ENCODE measurements around the gene OR4D1. TPM values are rescaled to one million over a fixed set of nuclear protein-coding genes. Genes with fewer than 3 reads are reported as not detected.

Gene OR4D1
- total and polyA plus RNA-seq, 9 of the 15 experiments (the other 6 are each of a cell fraction or from before 2014, with no cell fraction given) = not detected

DNA sequence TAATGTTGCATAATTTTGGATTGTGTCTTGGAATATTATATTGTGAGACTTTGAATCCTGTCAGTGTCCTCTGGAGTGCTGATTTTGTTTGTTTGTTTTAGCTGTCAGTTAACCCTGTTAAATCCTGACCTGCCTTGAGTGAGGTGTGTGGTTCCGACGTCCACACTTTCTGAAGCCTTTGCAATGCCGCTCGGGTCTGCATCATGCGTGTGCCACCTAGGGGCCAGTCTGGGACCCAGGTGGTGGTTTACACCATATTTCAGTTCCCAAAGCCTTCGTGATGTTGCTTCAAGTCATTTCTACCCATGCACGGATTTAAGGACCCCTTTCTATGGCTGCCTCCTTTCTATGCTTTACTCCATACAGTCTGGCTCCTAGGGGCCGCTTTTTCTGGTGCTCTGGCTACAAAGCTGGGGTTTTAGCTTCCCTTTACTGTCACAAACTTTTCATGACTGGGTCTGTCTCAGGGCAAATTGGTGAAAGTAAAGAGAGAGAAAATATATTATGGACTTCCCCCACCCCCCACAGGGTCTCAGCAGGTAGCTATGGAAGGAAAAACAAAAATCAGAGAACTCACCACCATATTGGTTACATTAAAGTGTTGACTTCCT is 11.4 kb upstream of the OR4D1 start:
- intact Hi-C loops (cut with micrococcal nuclease) = no loop called here
- Histone ChIP-seq H3K9me1 (ENCODE audit: control insufficient read depth, insufficient read depth, low read length) (no peaks in the 10 kb centered on the region), H4K20me1 (replicated peaks; ENCODE audit: control insufficient read depth, insufficient read depth, low read length) (no peaks in the 10 kb centered on the region), H3K4me3 (no peak overlapping the region), H2AFZ (ENCODE audit: low read depth, low read length) (no peak overlapping the region), H3K9ac (ENCODE audit: insufficient read depth in 1 of 2, low read depth in 2 of 2, low read length in 2 of 2) (no peak overlapping the region), H3K27me3 (ENCODE audit: control insufficient read depth in 2 of 2, insufficient read depth in 2 of 2, low read length in 2 of 2) (peaks cover 11 to 19% of the 10 kb centered on the region in 2 experiments; a peak in 4 of 5 replicates), H3K4me2 (ENCODE audit: insufficient read depth, low read length) (no peak overlapping the region), H3K36me3 (ENCODE audit: control insufficient read depth, insufficient read depth, low read length) (no peaks in the 10 kb centered on the region), H3K27ac (ENCODE audit: extremely low read depth, low read depth, low read length) (no peak overlapping the region), H3K79me2 (ENCODE audit: control insufficient read depth, insufficient read depth, low read length) (no peaks in the 10 kb centered on the region), H3K4me1 (replicated peaks in 1 of 2; ENCODE audit: control insufficient read depth in 2 of 2, insufficient read depth in 2 of 2, low read length in 2 of 2) (no peaks in the 10 kb centered on the region), H3K9me3 (replicated peaks; ENCODE audit: control insufficient read depth, insufficient read depth, low read depth, low read length) (no peaks in the 10 kb centered on the region)
- ChIA-PET POLR2A (interaction anchor here (0.6 kb wide), 1 partner anchor 494 kb away, joined by 4 read pairs; no protein-coding TSS in a partner anchor), CTCF (ENCODE audit: low intra/inter-chr PET ratio) (no interaction called here)
- ATAC-seq (peak; percentile 80), FAIRE-seq (peak; percentile 67), DNase-seq (ENCODE audit: extremely low read depth in 1 of 4, low spot score in 3 of 4) (peak; percentile 13 to 34 (median 22))
- no TSS peak for BruUV-seq (replicated peaks)
- in situ Hi-C loops (cut with MboI) = no loop called here
- WGBS (ENCODE audit: insufficient coverage, low coverage, missing lambda C conversion rate) = 2% methylated on average over 8 of the region's 8 CpGs
- TF ChIP-seq TBL1XR1 (IDR thresholded peaks at IDR 0.05; ENCODE audit: low read length in 2 of 2) = no peak
- TF ChIP-seq SMC3 (conservative IDR thresholded peaks at IDR 0.05; ENCODE audit: insufficient read depth, low read depth, low read length) = peak; percentile 31; the same call in 1 of the 2 replicates
- no peak for TF ChIP-seq FOXK1 (CRISPR knock-in tag; IDR thresholded peaks at IDR 0.05; ENCODE audit: borderline replicate concordance)
- TF ChIP-seq, protein P1, sequence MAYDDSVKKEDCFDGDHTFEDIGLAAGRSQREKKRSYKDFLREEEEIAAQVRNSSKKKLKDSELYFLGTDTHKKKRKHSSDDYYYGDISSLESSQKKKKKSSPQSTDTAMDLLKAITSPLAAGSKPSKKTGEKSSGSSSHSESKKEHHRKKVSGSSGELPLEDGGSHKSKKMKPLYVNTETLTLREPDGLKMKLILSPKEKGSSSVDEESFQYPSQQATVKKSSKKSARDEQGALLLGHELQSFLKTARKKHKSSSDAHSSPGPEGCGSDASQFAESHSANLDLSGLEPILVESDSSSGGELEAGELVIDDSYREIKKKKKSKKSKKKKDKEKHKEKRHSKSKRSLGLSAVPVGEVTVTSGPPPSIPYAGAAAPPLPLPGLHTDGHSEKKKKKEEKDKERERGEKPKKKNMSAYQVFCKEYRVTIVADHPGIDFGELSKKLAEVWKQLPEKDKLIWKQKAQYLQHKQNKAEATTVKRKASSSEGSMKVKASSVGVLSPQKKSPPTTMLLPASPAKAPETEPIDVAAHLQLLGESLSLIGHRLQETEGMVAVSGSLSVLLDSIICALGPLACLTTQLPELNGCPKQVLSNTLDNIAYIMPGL (CRISPR knock-in tag; IDR thresholded peaks at IDR 0.05) = no peak
- peak in 1 of 2 experiments; percentile 46; a peak in 2 of 4 replicates for TF ChIP-seq RAD21 (CRISPR knock-in tag; conservative IDR thresholded peaks at IDR 0.05 in 1 of 2, IDR thresholded peaks at IDR 0.05 in 1 of 2)
- TF ChIP-seq, protein P2, sequence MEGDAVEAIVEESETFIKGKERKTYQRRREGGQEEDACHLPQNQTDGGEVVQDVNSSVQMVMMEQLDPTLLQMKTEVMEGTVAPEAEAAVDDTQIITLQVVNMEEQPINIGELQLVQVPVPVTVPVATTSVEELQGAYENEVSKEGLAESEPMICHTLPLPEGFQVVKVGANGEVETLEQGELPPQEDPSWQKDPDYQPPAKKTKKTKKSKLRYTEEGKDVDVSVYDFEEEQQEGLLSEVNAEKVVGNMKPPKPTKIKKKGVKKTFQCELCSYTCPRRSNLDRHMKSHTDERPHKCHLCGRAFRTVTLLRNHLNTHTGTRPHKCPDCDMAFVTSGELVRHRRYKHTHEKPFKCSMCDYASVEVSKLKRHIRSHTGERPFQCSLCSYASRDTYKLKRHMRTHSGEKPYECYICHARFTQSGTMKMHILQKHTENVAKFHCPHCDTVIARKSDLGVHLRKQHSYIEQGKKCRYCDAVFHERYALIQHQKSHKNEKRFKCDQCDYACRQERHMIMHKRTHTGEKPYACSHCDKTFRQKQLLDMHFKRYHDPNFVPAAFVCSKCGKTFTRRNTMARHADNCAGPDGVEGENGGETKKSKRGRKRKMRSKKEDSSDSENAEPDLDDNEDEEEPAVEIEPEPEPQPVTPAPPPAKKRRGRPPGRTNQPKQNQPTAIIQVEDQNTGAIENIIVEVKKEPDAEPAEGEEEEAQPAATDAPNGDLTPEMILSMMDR (IDR thresholded peaks at IDR 0.05 in 2 of 3, conservative IDR thresholded peaks at IDR 0.05 in 1 of 3; ENCODE audit: insufficient read depth in 2 of 3, low read depth in 1 of 3, low read length in 3 of 3) = peak; percentile 56 to 63 (median 57)
- TF ChIP-seq ZBTB33 (CRISPR knock-in tag; IDR thresholded peaks at IDR 0.05) = no peak
- TF ChIP-seq, protein P3, sequence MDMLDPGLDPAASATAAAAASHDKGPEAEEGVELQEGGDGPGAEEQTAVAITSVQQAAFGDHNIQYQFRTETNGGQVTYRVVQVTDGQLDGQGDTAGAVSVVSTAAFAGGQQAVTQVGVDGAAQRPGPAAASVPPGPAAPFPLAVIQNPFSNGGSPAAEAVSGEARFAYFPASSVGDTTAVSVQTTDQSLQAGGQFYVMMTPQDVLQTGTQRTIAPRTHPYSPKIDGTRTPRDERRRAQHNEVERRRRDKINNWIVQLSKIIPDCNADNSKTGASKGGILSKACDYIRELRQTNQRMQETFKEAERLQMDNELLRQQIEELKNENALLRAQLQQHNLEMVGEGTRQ (CRISPR knock-in tag; IDR thresholded peaks at IDR 0.05) = no peak
- no peak for TF ChIP-seq ZNF589 (CRISPR knock-in tag; IDR thresholded peaks at IDR 0.05; ENCODE audit: low read depth)
